Right lobe of liver (tissue), 4 donors: ENCODE measurements around the gene RSF1.

Experiments
- POLR2A ChIP-seq: fragments of 450-650 bp; IDR thresholded peaks from one replicate; pipeline ENCODE4 v1.6.1; 2017; ENCODE audit warnings: antibody characterized with exemption, mild to moderate bottlenecking
- TF ChIP-seq, protein P1 (sequence below), 4 donors: fragments of 200-600 bp in 3 of 4; fragments of 450-650 bp in 1 of 4; IDR thresholded peaks; one replicate each; pipeline versions ENCODE4 v1.5.1 to v1.8.0; 2016 to 2022; ENCODE audit warnings: antibody characterized with exemption in 4 of 4, mild to moderate bottlenecking in 2 of 4
- donor health status: DM: no; HTN: no; CAD: no.
- donor health status: DM: no; HTN: no; CAD: no.
- donor health status: DM: no; HTN: yes; CAD: no.

DNA sequence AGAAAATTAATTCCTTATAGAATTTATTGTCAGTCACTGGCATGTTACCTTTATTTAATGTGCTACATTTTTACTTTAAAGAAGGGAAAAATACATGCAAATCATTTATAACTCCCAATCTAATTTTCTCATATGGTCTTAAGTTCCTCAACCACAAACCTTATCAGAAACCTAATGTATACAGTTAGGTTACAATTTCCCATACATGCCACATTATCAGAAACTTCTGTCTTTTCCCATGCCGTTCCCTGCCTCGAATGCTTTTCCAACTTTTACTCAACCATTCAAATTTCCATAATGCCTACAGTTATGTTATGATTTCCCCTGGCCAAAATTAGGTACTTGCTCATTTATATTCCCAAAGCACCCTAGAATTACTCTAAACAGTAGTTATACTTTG is 13.5 kb downstream of the RSF1 start:
- TF ChIP-seq, protein P1, sequence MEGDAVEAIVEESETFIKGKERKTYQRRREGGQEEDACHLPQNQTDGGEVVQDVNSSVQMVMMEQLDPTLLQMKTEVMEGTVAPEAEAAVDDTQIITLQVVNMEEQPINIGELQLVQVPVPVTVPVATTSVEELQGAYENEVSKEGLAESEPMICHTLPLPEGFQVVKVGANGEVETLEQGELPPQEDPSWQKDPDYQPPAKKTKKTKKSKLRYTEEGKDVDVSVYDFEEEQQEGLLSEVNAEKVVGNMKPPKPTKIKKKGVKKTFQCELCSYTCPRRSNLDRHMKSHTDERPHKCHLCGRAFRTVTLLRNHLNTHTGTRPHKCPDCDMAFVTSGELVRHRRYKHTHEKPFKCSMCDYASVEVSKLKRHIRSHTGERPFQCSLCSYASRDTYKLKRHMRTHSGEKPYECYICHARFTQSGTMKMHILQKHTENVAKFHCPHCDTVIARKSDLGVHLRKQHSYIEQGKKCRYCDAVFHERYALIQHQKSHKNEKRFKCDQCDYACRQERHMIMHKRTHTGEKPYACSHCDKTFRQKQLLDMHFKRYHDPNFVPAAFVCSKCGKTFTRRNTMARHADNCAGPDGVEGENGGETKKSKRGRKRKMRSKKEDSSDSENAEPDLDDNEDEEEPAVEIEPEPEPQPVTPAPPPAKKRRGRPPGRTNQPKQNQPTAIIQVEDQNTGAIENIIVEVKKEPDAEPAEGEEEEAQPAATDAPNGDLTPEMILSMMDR (IDR thresholded peaks at IDR 0.05): no peak
- no peak for TF ChIP-seq POLR2A
